Measurements from ENCODE around the gene SERPINA4.

Gene SERPINA4

GRCh38 chr14:94569381-94570001 lies 8.2 kb downstream of the SERPINA4 start (continued):
- TF ChIP-seq ZNF416 (tag by site-specific recombination; IDR thresholded peaks at IDR 0.05): no peak
- no peak for TF ChIP-seq ZNF121 (tag by site-specific recombination; IDR thresholded peaks at IDR 0.05)
- TF ChIP-seq KLF10 (tag by site-specific recombination; IDR thresholded peaks at IDR 0.05): no peak
- no peak for TF ChIP-seq ZNF354C (tag by site-specific recombination; IDR thresholded peaks at IDR 0.05; ENCODE audit: borderline replicate concordance, low read depth)
- TF ChIP-seq KLF1 (tag by site-specific recombination; IDR thresholded peaks at IDR 0.05): no peak

- H3K4me1 ChIP-seq (ENCODE audit: control insufficient read depth, insufficient read depth, low read length): no peaks in the 10 kb centered on the region
- ChIA-PET POLR2A (no interaction called here), CTCF (no interaction called here)
These were observed 8.8 kb downstream of the SERPINA4 start for GRCh38 chr14:94570002-94570400.

DNA sequence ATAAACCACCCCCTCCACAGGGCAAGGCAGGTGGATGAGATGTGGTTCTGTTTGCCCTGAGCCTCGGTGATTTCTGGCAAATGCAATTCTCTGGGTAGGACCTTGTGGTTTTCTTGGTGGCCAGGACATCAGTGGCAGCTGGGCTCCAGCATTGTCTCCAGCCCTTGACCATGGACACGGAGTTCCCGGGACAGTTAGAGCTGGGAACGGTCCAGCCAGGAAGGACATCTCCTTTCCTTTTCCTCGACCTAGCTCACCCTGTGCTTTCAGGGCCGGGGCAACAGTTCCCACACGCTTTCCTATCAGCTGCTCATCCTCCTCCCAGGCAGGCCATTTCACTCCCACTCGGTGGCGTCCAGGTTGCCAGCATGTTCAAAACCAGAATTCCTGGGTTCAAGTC lies 9.2 kb downstream of the SERPINA4 start:
- Histone ChIP-seq H3K36me3 (ENCODE audit: control insufficient read depth in 2 of 2, insufficient read depth in 1 of 2, low read length in 2 of 2) (no peaks in the 10 kb centered on the region), H3K4me1 (ENCODE audit: control insufficient read depth, insufficient read depth, low read length) (no peaks in the 10 kb centered on the region), H3K9me3 (ENCODE audit: control insufficient read depth, insufficient read depth, low read depth, low read length) (no peaks in the 10 kb centered on the region), H3K4me3 (ENCODE audit: low read depth, low read length) (no peak overlapping the region), H3K27ac (ENCODE audit: extremely low read depth, low read depth, low read length) (no peak overlapping the region)
- CTCF ChIA-PET: no interaction called here
- no peak for TF ChIP-seq ZNF510 (tag by site-specific recombination; IDR thresholded peaks at IDR 0.05; ENCODE audit: insufficient replicate concordance)
- POLR2A ChIA-PET: interaction anchor here (0.6 kb wide), 1 partner anchor 543 kb away, joined by 3 read pairs; no protein-coding TSS in a partner anchor

More at GRCh38 chr14:94570002-94570400, 8.8 kb downstream of the SERPINA4 start:
- H3K9me3 ChIP-seq (ENCODE audit: control insufficient read depth, insufficient read depth, low read depth, low read length): no peaks in the 10 kb centered on the region
- H3K27ac ChIP-seq (ENCODE audit: extremely low read depth, low read depth, low read length): no peak overlapping the region
- H3K36me3 ChIP-seq (ENCODE audit: control insufficient read depth in 2 of 2, insufficient read depth in 1 of 2, low read length in 2 of 2): no peaks in the 10 kb centered on the region
- TF ChIP-seq ZNF214 (tag by site-specific recombination; IDR thresholded peaks at IDR 0.05; ENCODE audit: borderline replicate concordance): no peak
- no peak for TF ChIP-seq ZNF140 (tag by site-specific recombination; IDR thresholded peaks at IDR 0.05)
- TF ChIP-seq HIC1 (tag by site-specific recombination; IDR thresholded peaks at IDR 0.05): no peak
- no peak for TF ChIP-seq ZFP41 (tag by site-specific recombination; IDR thresholded peaks at IDR 0.05; ENCODE audit: borderline replicate concordance)
- TF ChIP-seq IKZF3 (tag by site-specific recombination; IDR thresholded peaks at IDR 0.05): no peak
- TF ChIP-seq ZNF768 (tag by site-specific recombination; IDR thresholded peaks at IDR 0.05): no peak
- TF ChIP-seq ZNF658 (tag by site-specific recombination; IDR thresholded peaks at IDR 0.05): no peak
- no peak for TF ChIP-seq ZNF211 (tag by site-specific recombination; IDR thresholded peaks at IDR 0.05; ENCODE audit: low read depth)
- no peak for TF ChIP-seq ZNF692 (tag by site-specific recombination; IDR thresholded peaks at IDR 0.05)
- no peak overlapping the region for H3K4me3 ChIP-seq (ENCODE audit: low read depth, low read length)

DNA sequence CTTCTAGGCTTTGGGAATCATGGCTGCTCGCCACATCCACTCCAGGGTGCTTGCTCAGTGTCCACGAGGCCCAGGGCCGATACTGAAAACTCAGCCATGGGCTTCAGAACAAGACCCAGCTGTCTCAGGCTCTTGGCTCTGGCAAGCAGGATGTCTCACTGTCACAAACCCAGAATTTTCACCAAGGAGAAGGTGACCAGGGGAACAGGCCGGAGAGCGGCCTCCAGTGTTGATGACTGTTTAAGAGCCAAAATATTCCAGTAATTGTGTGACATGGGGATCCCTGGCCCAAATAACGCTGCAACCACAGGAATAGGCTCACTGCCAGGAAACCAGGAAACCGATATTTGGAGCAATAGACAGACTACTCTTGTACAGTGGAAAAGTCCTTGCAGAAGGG lies 10.2 kb downstream of the SERPINA4 start:
- H3K9me3 ChIP-seq (ENCODE audit: control insufficient read depth, insufficient read depth, low read depth, low read length): no peaks in the 10 kb centered on the region
- H3K27ac ChIP-seq (ENCODE audit: extremely low read depth, low read depth, low read length): no peak overlapping the region
- ChIA-PET CTCF (interaction anchor here (1.2 kb wide), 1 partner anchor 85 kb away, joined by 3 read pairs; no protein-coding TSS in a partner anchor), POLR2A (no interaction called here)
- no peaks in the 10 kb centered on the region for H3K36me3 ChIP-seq (ENCODE audit: control insufficient read depth in 2 of 2, insufficient read depth in 1 of 2, low read length in 2 of 2)
- H3K4me3 ChIP-seq (ENCODE audit: low read depth, low read length): no peak overlapping the region
- H3K4me1 ChIP-seq (ENCODE audit: control insufficient read depth, insufficient read depth, low read length): no peaks in the 10 kb centered on the region
- TF ChIP-seq HOXD13 (CRISPR knock-in tag; IDR thresholded peaks at IDR 0.05; ENCODE audit: borderline replicate concordance): no peak
- TF ChIP-seq ZNF138 (tag by site-specific recombination; IDR thresholded peaks at IDR 0.05; ENCODE audit: borderline replicate concordance): no peak
- no peak for TF ChIP-seq SETDB1 (IDR thresholded peaks at IDR 0.05; ENCODE audit: insufficient read length, low read length)
- TF ChIP-seq ZNF501 (tag by site-specific recombination; IDR thresholded peaks at IDR 0.05): no peak
- no peak for TF ChIP-seq ZNF544 (tag by site-specific recombination; IDR thresholded peaks at IDR 0.05)
- no peak for TF ChIP-seq ZNF121 (tag by site-specific recombination; IDR thresholded peaks at IDR 0.05)
- TF ChIP-seq ZNF350 (tag by site-specific recombination; IDR thresholded peaks at IDR 0.05): no peak
- TF ChIP-seq, protein P1, sequence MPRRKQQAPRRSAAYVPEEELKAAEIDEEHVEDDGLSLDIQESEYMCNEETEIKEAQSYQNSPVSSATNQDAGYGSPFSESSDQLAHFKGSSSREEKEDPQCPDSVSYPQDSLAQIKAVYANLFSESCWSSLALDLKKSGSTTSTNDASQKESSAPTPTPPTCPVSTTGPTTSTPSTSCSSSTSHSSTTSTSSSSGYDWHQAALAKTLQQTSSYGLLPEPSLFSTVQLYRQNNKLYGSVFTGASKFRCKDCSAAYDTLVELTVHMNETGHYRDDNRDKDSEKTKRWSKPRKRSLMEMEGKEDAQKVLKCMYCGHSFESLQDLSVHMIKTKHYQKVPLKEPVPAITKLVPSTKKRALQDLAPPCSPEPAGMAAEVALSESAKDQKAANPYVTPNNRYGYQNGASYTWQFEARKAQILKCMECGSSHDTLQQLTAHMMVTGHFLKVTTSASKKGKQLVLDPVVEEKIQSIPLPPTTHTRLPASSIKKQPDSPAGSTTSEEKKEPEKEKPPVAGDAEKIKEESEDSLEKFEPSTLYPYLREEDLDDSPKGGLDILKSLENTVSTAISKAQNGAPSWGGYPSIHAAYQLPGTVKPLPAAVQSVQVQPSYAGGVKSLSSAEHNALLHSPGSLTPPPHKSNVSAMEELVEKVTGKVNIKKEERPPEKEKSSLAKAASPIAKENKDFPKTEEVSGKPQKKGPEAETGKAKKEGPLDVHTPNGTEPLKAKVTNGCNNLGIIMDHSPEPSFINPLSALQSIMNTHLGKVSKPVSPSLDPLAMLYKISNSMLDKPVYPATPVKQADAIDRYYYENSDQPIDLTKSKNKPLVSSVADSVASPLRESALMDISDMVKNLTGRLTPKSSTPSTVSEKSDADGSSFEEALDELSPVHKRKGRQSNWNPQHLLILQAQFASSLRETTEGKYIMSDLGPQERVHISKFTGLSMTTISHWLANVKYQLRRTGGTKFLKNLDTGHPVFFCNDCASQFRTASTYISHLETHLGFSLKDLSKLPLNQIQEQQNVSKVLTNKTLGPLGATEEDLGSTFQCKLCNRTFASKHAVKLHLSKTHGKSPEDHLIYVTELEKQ (tag by site-specific recombination; IDR thresholded peaks at IDR 0.05; ENCODE audit: borderline replicate concordance): no peak
- no peak for TF ChIP-seq ZNF202 (tag by site-specific recombination; IDR thresholded peaks at IDR 0.05; ENCODE audit: borderline replicate concordance)
- no peak for TF ChIP-seq ZNF354C (tag by site-specific recombination; IDR thresholded peaks at IDR 0.05; ENCODE audit: borderline replicate concordance, low read depth)
- no peak for TF ChIP-seq GLI4 (tag by site-specific recombination; IDR thresholded peaks at IDR 0.05)

Measured in HEK293 (cell line).